ENCODE data around the gene HACD1. TPM values are rescaled to one million over a fixed set of nuclear protein-coding genes. Genes with fewer than 3 reads are reported as not detected.
"Not testable (repeated sequence)": the region's sequence is repeated elsewhere in the genome, so short reads cannot be mapped to it uniquely, and the experiment has no call there.

The HACD1 gene
- total and polyA plus RNA-seq, 2 of the 4 experiments (the other 2 are of a cell fraction) = 10.0 to 24.9 TPM

GRCh38 chr10:17589316-17589715, 27.9 kb downstream of the HACD1 start:
- H2BK20ac ChIP-seq (ENCODE audit: low read depth, low read length); H2BK15ac ChIP-seq (ENCODE audit: low read depth, low read length); H4K5ac ChIP-seq (ENCODE audit: low read depth, low read length); BruUV-seq (replicated peaks); H3K4me3 ChIP-seq (ENCODE audit: insufficient read depth, low read depth, low read length); H3K4me1 ChIP-seq (ENCODE audit: control insufficient read depth, insufficient read depth, low read length); H2BK120ac ChIP-seq (ENCODE audit: low read depth, low read length); H3K9me3 ChIP-seq (ENCODE audit: control insufficient read depth, insufficient read depth, low read length); DNase-seq; H2BK5ac ChIP-seq (ENCODE audit: low read depth, low read length, poor library complexity, severe bottlenecking); POLR2A ChIA-PET (ENCODE audit: unreplicated experiment); intact Hi-C loops (cut with micrococcal nuclease); H3K56ac ChIP-seq (ENCODE audit: extremely low read depth, insufficient read depth, low read length); H2AK5ac ChIP-seq (ENCODE audit: low read depth, low read length); H3K27me3 ChIP-seq (ENCODE audit: control insufficient read depth, insufficient read depth, low read length); H4K91ac ChIP-seq (ENCODE audit: insufficient read depth, low read depth, low read length); H3K36me3 ChIP-seq (ENCODE audit: control insufficient read depth, insufficient read depth, low read length); H3K18ac ChIP-seq (ENCODE audit: low read depth, low read length); H3K9ac ChIP-seq (ENCODE audit: low read depth, low read length); H3K27ac ChIP-seq (ENCODE audit: insufficient read depth, low read length); H3K4ac ChIP-seq (ENCODE audit: low read depth, low read length); H2AFZ ChIP-seq (replicated peaks; ENCODE audit: low read length, poor library complexity); H3K14ac ChIP-seq (replicated peaks; ENCODE audit: low read depth, low read length); H4K20me1 ChIP-seq (ENCODE audit: insufficient read depth, low read length); dilution Hi-C loops (cut with HindIII; ENCODE audit: low sequenced_read_pairs, unreplicated experiment); H3K9me1 ChIP-seq (ENCODE audit: insufficient read depth, low read length); H3K79me1 ChIP-seq (ENCODE audit: low read depth in 1 of 2, low read length in 2 of 2); H2AK9ac ChIP-seq (replicated peaks; ENCODE audit: low read depth, low read length, poor library complexity); H4K8ac ChIP-seq (ENCODE audit: low read depth in 2 of 2, low read length in 2 of 2); ATAC-seq (ENCODE audit: low read depth); H3K4me2 ChIP-seq (ENCODE audit: low read depth, low read length); H3K23ac ChIP-seq (ENCODE audit: low read depth, low read length); in situ Hi-C loops (cut with MboI; ENCODE audit: low sequenced_read_pairs): not testable (repeated sequence)
- WGBS, 2 experiments (ENCODE audit: extremely low coverage in 2 of 2, insufficient read length in 1 of 2) = no CpG with 5 or more reads among the region's 1 CpG
- CTCF ChIA-PET = interaction anchor here (1.0 kb wide), 1 partner anchor 11 kb away, joined by 4 read pairs; no protein-coding TSS in a partner anchor

Data from IMR-90 (cell line).